ENCODE results near the gene CAPZA1.

GRCh38 chr1:112704391-112704933 is 84.8 kb downstream of the CAPZA1 start:
- no peak for TF ChIP-seq NR1H2 (CRISPR knock-in tag; IDR thresholded peaks at IDR 0.05)
- TF ChIP-seq, protein P1, sequence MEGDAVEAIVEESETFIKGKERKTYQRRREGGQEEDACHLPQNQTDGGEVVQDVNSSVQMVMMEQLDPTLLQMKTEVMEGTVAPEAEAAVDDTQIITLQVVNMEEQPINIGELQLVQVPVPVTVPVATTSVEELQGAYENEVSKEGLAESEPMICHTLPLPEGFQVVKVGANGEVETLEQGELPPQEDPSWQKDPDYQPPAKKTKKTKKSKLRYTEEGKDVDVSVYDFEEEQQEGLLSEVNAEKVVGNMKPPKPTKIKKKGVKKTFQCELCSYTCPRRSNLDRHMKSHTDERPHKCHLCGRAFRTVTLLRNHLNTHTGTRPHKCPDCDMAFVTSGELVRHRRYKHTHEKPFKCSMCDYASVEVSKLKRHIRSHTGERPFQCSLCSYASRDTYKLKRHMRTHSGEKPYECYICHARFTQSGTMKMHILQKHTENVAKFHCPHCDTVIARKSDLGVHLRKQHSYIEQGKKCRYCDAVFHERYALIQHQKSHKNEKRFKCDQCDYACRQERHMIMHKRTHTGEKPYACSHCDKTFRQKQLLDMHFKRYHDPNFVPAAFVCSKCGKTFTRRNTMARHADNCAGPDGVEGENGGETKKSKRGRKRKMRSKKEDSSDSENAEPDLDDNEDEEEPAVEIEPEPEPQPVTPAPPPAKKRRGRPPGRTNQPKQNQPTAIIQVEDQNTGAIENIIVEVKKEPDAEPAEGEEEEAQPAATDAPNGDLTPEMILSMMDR (IDR thresholded peaks at IDR 0.05) = no peak
